Ovary (tissue), 9 donors: ENCODE data around the gene SEC16A. TPM values are rescaled to one million over a fixed set of nuclear protein-coding genes. Genes with fewer than 3 reads are reported as not detected.

Source experiments
- DNase-seq, 5 donors: peaks; one replicate each; pipeline ENCODE4 v3.0.0-alpha.2; 2019 to 2020
- H3K27ac ChIP-seq, 2 donors: fragments of 200-600 bp; one replicate each; pipeline versions ENCODE4 v1.5.1 to v1.8.0; 2019 to 2022
- H3K27me3 ChIP-seq: fragments of 200-600 bp; one replicate; pipeline ENCODE4 v1.8.0; 2022
- H3K36me3 ChIP-seq: fragments of 200-600 bp; sonication (generic); one replicate; pipeline ENCODE4 v1.5.1; 2019
- H3K4me1 ChIP-seq: one replicate; pipeline ENCODE4 v1.8.1; 2013; ENCODE audit warnings: mild to moderate bottlenecking, moderate library complexity; ENCODE audit not compliant: insufficient read depth
- H3K4me3 ChIP-seq: fragments of 200-600 bp; sonication (generic); one replicate; pipeline ENCODE4 v1.5.1; 2017
- H3K9me3 ChIP-seq, 2 donors: fragments of 200-600 bp in 1 of 2; sonication (generic) in 1 of 2; one replicate each; pipeline versions ENCODE4 v1.5.1 to v1.8.1; 2013 to 2019; ENCODE audit warnings: mild to moderate bottlenecking in 1 of 2, moderate library complexity in 1 of 2
- EP300 ChIP-seq: sonication (generic); formaldehyde crosslinking; IDR thresholded peaks from one replicate; pipeline ENCODE4 v1.6.1; 2017; ENCODE audit warnings: antibody characterized with exemption
- POLR2A ChIP-seq: fragments of 450-650 bp; IDR thresholded peaks from one replicate; pipeline ENCODE4 v1.6.1; 2017; ENCODE audit warnings: antibody characterized with exemption, mild to moderate bottlenecking, moderate library complexity
- WGBS, 3 donors: extraction: QIAGEN DNeasy Blood & Tissue Kit in 1 of 3; methylation state at CpG; one replicate each; pipeline versions ENCODE4 v1.1.5 to v1.1.7; 2013 to 2017; 5-methylcytosine and 5-hydroxymethylcytosine counted together
- intact Hi-C, 4 donors: fragments of 100-400 bp; cut with DNase I; formaldehyde crosslinking; loops; one replicate each; pipeline versions ENCODE4 v1.11.0 to v1.15.1; 2022 to 2023
- polyA plus RNA-seq, 2 donors: library from polyadenylated mRNA; stranded (reverse); fragments of 200-250 nt in 1 of 2; fragments of 350-450 nt in 1 of 2; fragmentation: Illumina TruSeq in 1 of 2; extraction: RNeasy Lipid Tissue Mini Kit (QIAGEN cat#74804) in 1 of 2; gene quantifications; one replicate each; pipeline ENCODE4 v1.2.3, GENCODE V29; 2013 to 2014
- total RNA-seq, 7 donors: library from RNA; depleted of rRNA in 2 of 7; stranded (reverse); fragments of >200 nt in 2 of 7; fragmentation: NEBNext Ultra II Directional in 3 of 7; extraction: Animal tissue kit (Norgen Biotek cat#: 25700) in 3 of 7; gene quantifications; one replicate each; pipeline versions ENCODE4 v1.1.0 to v1.2.4, GENCODE V29; 2016 to 2023
- TF ChIP-seq, protein P1 (sequence below), 3 donors: fragments of 450-650 bp in 2 of 3; fragments of 200-600 bp in 1 of 3; IDR thresholded peaks; one replicate each; pipeline versions ENCODE4 v1.5.1 to v1.8.0; 2016 to 2022; ENCODE audit warnings: antibody characterized with exemption in 3 of 3, mild to moderate bottlenecking in 1 of 3
- donor health status: DM: no; HTN: no; CAD: no; lungs with moderate emphysema.
- donor health status: DM: no; HTN: no; CAD: no.
- donor health status: Bipolar disorder and iron deficiency.
- donor health status: DM: yes; HTN: yes; CAD: no.
- donor health status: DM: no; HTN: no; CAD: no.
- donor health status: DM: yes; HTN: yes; CAD: no.

SEC16A gene
- total and polyA plus RNA-seq, 9 donors: 27.6 to 61.4 (median 46.5) TPM

- Histone ChIP-seq H3K4me1 (no peaks in the 10 kb centered on the region), H3K36me3 (no peaks in the 10 kb centered on the region), H3K9me3 (no peaks in the 10 kb centered on the region), H3K4me3 (no peak overlapping the region), H3K27me3 (no peaks in the 10 kb centered on the region), H3K27ac (no peak overlapping the region)
- no peak for DNase-seq
- no peak for TF ChIP-seq EP300
- TF ChIP-seq, protein P1, sequence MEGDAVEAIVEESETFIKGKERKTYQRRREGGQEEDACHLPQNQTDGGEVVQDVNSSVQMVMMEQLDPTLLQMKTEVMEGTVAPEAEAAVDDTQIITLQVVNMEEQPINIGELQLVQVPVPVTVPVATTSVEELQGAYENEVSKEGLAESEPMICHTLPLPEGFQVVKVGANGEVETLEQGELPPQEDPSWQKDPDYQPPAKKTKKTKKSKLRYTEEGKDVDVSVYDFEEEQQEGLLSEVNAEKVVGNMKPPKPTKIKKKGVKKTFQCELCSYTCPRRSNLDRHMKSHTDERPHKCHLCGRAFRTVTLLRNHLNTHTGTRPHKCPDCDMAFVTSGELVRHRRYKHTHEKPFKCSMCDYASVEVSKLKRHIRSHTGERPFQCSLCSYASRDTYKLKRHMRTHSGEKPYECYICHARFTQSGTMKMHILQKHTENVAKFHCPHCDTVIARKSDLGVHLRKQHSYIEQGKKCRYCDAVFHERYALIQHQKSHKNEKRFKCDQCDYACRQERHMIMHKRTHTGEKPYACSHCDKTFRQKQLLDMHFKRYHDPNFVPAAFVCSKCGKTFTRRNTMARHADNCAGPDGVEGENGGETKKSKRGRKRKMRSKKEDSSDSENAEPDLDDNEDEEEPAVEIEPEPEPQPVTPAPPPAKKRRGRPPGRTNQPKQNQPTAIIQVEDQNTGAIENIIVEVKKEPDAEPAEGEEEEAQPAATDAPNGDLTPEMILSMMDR (IDR thresholded peaks at IDR 0.05): no peak
- TF ChIP-seq POLR2A: no peak
- 89 to 93% (median 89%) methylated on average over 26 to 27 of the region's 27 CpGs for WGBS, 3 donors
- intact Hi-C loops: no loop called here
These were observed 8.7 kb downstream of the SEC16A start for GRCh38 chr9:136474021-136474640.

DNA sequence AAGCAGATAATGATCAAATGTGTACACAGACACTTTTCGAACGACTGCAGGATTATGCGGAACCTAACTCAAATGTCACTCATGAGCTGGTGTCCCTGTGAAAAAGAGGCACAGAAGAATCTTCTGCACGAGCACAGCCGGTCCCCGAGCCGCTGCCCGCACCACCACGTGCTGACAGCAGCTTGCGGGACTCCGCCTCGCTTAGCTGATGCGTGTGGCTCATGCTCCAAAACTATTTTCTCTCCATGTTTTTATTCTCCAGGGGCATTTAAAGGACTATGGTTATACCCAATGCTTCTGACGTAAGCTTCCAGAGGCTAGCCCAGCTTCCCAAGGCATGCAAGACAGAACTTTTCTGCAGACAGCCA, 9.5 kb downstream of the SEC16A start:
- Histone ChIP-seq H3K4me1 (no peaks in the 10 kb centered on the region), H3K9me3 (no peaks in the 10 kb centered on the region), H3K4me3 (no peak overlapping the region), H3K27me3 (no peaks in the 10 kb centered on the region), H3K27ac (no peak overlapping the region), H3K36me3 (no peaks in the 10 kb centered on the region)
- no peak for DNase-seq
- WGBS, 3 donors: 88 to 89% (median 89%) methylated on average over 14 of the region's 14 CpGs
- intact Hi-C loops: no loop called here
- TF ChIP-seq POLR2A (no peak), EP300 (no peak)
- TF ChIP-seq, protein P1 (IDR thresholded peaks at IDR 0.05): no peak

DNA sequence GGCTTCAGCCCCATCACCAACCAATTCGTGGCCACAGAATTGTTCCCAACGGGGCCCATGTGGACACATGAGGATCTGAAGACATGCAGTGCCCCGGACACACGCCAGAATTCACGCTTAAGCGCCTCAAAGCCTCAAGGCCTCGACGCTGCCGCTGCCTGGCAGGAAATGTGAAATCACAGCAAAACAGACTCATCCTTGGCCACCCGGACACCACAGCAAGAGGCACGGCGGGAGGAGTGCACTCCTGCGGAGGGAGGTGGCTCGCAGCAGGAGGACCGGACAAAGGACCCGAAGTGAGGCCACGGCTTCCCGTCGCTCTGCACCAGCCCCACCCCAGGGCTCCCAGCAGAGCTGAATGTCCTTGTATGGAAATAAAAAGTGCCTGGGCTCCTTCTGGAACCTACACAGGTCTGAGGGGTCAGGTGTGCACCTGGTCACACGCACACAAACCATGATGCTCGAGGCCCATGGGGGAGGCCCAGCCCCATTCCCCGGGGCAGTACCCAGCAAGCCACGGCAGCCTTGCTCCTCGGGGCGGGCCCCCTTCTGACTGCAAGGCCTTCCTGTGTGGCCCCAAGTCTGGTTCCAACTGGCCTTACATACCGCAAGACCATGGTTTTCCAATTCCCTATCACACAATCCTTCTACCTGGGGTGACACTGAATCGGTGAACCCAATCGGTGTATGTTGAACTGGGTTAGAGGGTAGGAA, 10.0 kb downstream of the SEC16A start:
- DNase-seq: no peak
- 83 to 88% (median 88%) methylated on average over 28 of the region's 28 CpGs for WGBS, 3 donors
- Histone ChIP-seq H3K27ac (no peak overlapping the region), H3K4me3 (no peak overlapping the region), H3K27me3 (no peaks in the 10 kb centered on the region), H3K4me1 (no peaks in the 10 kb centered on the region), H3K9me3 (no peaks in the 10 kb centered on the region), H3K36me3 (no peaks in the 10 kb centered on the region)
- intact Hi-C loops: no loop called here
- TF ChIP-seq, protein P1 (IDR thresholded peaks at IDR 0.05): no peak
- no peak for TF ChIP-seq EP300
- TF ChIP-seq POLR2A: no peak

- Histone ChIP-seq H3K27me3 (no peaks in the 10 kb centered on the region), H3K27ac (no peak overlapping the region), H3K4me1 (no peaks in the 10 kb centered on the region), H3K4me3 (no peak overlapping the region), H3K9me3 (no peaks in the 10 kb centered on the region), H3K36me3 (no peaks in the 10 kb centered on the region)
- TF ChIP-seq EP300 (no peak), POLR2A (no peak)
- TF ChIP-seq, protein P1 (IDR thresholded peaks at IDR 0.05): no peak
- intact Hi-C loops: no loop called here
- 90 to 92% (median 91%) methylated on average over 19 of the region's 19 CpGs for WGBS, 3 donors
- DNase-seq: no peak
These were observed 10.9 kb downstream of the SEC16A start for GRCh38 chr9:136471802-136472487.
